ENCODE measurements around the gene CIITA. TPM values are rescaled to one million over a fixed set of nuclear protein-coding genes. Genes with fewer than 3 reads are reported as not detected.

Gene CIITA
- polyA plus RNA-seq, 1 donor, result 11.9 TPM

GRCh38 chr16:10851512-10851911 lies 25.5 kb upstream of the CIITA start:
- no CpG with 5 or more reads among the region's 3 CpGs for WGBS (ENCODE audit: insufficient coverage, low lambda C conversion rate)
- Histone ChIP-seq H3K36me3 (ENCODE audit: control insufficient read depth, insufficient read depth, low read length) (no peaks in the 10 kb centered on the region), H3K4me3 (ENCODE audit: low read length) (no peak overlapping the region), H3K27me3 (ENCODE audit: control insufficient read depth, insufficient read depth, low read length) (peaks cover 6% of the 10 kb centered on the region), H3K9me3 (ENCODE audit: control insufficient read depth, low read depth, low read length) (no peaks in the 10 kb centered on the region), H3K27ac (ENCODE audit: low read length) (no peak overlapping the region), H3K4me1 (ENCODE audit: control insufficient read depth, insufficient read depth, low read length) (no peaks in the 10 kb centered on the region)
- DNase-seq, result no peak

DNA sequence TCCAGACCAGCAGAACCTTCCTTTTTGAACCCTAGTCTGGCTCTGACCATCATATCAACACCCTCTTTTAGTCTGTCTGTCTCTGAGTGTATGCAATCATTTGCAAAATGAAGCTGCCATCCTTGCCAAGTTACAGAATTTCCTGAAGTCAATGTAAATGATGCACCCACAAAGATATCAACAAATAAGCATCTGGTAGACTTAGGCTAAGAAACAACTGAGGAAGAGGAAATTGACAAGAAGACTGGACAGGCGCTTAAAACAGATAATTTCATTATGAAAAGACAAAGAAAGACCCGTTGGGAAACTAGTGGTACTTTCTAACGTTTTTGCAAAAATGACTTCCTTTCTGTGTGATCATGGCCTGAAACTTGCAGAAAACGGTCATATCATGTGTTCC lies 24.7 kb upstream of the CIITA start:
- no peaks in the 10 kb centered on the region for H3K9me3 ChIP-seq (ENCODE audit: control insufficient read depth, low read depth, low read length)
- whole genome bisulfite sequencing (ENCODE audit: insufficient coverage, low lambda C conversion rate), result 86% methylated on average over 1 of the region's 4 CpGs
- H3K27ac ChIP-seq (ENCODE audit: low read length), result no peak overlapping the region
- H3K4me1 ChIP-seq (ENCODE audit: control insufficient read depth, insufficient read depth, low read length), result no peaks in the 10 kb centered on the region
- peaks cover 2% of the 10 kb centered on the region for H3K27me3 ChIP-seq (ENCODE audit: control insufficient read depth, insufficient read depth, low read length)
- H3K4me3 ChIP-seq (ENCODE audit: low read length), result no peak overlapping the region
- no peak for DNase-seq
- H3K36me3 ChIP-seq (ENCODE audit: control insufficient read depth, insufficient read depth, low read length), result no peaks in the 10 kb centered on the region

DNA sequence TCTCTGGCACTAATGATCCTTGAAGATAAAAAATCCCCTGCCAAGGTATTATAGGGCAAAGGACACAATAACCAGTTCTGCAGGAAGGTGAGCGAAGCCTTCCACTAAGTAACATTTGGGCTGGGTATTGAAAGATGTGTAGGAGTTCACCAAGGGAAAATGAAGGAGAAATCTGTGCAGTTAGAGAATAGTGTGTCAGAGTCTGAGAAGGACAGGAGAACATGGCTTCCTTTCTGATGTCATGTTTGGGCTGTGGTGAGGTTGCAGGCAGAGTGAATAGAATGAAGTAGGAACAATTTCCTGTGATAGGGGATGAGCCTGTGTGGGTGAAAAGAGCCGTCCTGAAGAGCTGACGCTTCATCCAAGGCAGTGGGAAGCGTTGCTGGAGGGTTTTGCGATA lies 24.1 kb upstream of the CIITA start:
- H3K4me1 ChIP-seq (ENCODE audit: control insufficient read depth, insufficient read depth, low read length), result no peaks in the 10 kb centered on the region
- H3K27me3 ChIP-seq (ENCODE audit: control insufficient read depth, insufficient read depth, low read length), result no peaks in the 10 kb centered on the region
- H3K36me3 ChIP-seq (ENCODE audit: control insufficient read depth, insufficient read depth, low read length), result no peaks in the 10 kb centered on the region
- no peaks in the 10 kb centered on the region for H3K9me3 ChIP-seq (ENCODE audit: control insufficient read depth, low read depth, low read length)
- no CpG with 5 or more reads among the region's 5 CpGs for WGBS (ENCODE audit: insufficient coverage, low lambda C conversion rate)
- H3K27ac ChIP-seq (ENCODE audit: low read length), result no peak overlapping the region
- no peak overlapping the region for H3K4me3 ChIP-seq (ENCODE audit: low read length)
- DNase-seq, result no peak

GRCh38 chr16:10856042-10856441 lies 21.0 kb upstream of the CIITA start:
- Histone ChIP-seq H3K36me3 (ENCODE audit: control insufficient read depth, insufficient read depth, low read length) (no peaks in the 10 kb centered on the region), H3K27me3 (ENCODE audit: control insufficient read depth, insufficient read depth, low read length) (no peaks in the 10 kb centered on the region)

DNA sequence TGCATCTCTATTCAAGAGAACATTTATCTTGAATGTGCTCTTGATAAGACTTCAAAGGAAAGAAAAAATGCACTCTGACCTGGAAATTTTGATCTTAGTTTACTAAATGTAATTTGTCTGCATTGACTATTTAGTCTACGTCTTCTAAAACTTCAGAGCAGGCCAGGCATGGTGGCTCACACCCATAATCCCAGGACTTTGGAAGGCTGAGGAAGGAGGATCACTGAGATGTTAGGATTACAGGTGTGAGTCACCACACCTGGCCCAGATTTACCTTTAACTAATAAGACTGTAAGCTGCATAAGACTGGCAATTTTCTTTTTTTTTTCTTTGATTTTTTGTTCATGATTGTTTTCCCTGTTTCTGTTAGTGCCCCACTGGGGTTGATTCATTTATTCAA lies 18.8 kb upstream of the CIITA start:
- H3K27ac ChIP-seq (ENCODE audit: low read length), result no peak overlapping the region
- no peaks in the 10 kb centered on the region for H3K4me1 ChIP-seq (ENCODE audit: control insufficient read depth, insufficient read depth, low read length)
- no peaks in the 10 kb centered on the region for H3K36me3 ChIP-seq (ENCODE audit: control insufficient read depth, insufficient read depth, low read length)
- no peaks in the 10 kb centered on the region for H3K27me3 ChIP-seq (ENCODE audit: control insufficient read depth, insufficient read depth, low read length)
- no peak overlapping the region for H3K4me3 ChIP-seq (ENCODE audit: low read length)
- no peak for DNase-seq
- 0% methylated on average over 1 of the region's 1 CpG for WGBS (ENCODE audit: insufficient coverage, low lambda C conversion rate)
- peaks cover 5% of the 10 kb centered on the region for H3K9me3 ChIP-seq (ENCODE audit: control insufficient read depth, low read depth, low read length)

More at GRCh38 chr16:10856042-10856441, 21.0 kb upstream of the CIITA start:
- H3K9me3 ChIP-seq (ENCODE audit: control insufficient read depth, low read depth, low read length), result peaks cover 5% of the 10 kb centered on the region
- no peak overlapping the region for H3K27ac ChIP-seq (ENCODE audit: low read length)
- no peak for DNase-seq
- no CpG with 5 or more reads among the region's 2 CpGs for WGBS (ENCODE audit: insufficient coverage, low lambda C conversion rate)
- no peaks in the 10 kb centered on the region for H3K4me1 ChIP-seq (ENCODE audit: control insufficient read depth, insufficient read depth, low read length)
- H3K4me3 ChIP-seq (ENCODE audit: low read length), result no peak overlapping the region

DNA sequence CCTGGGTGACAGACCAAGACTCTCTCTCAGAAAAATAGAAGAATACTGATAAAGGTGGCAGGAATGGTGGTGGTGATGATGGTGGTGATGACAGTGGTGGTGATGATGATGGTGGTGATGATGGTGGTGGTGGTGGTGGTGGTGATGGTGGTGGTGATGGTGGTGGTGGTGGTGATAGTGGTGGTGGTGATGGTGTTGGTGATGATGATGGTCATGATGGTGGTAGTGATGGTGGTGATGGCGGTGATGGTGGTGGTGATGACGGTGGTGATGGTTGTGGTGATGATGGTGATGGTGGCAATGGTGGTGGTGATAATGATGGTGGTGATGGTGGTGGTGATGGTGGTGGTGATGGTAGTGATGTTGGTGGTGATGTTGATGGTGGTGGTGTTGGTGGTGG lies 18.0 kb upstream of the CIITA start:
- no peaks in the 10 kb centered on the region for H3K36me3 ChIP-seq (ENCODE audit: control insufficient read depth, insufficient read depth, low read length)
- H3K4me1 ChIP-seq (ENCODE audit: control insufficient read depth, insufficient read depth, low read length), result no peaks in the 10 kb centered on the region
- no peak overlapping the region for H3K27ac ChIP-seq (ENCODE audit: low read length)
- 100% methylated on average over 2 of the region's 2 CpGs for WGBS (ENCODE audit: insufficient coverage, low lambda C conversion rate)
- peaks cover 5% of the 10 kb centered on the region for H3K9me3 ChIP-seq (ENCODE audit: control insufficient read depth, low read depth, low read length)
- no peak overlapping the region for H3K4me3 ChIP-seq (ENCODE audit: low read length)
- no peak for DNase-seq
- no peaks in the 10 kb centered on the region for H3K27me3 ChIP-seq (ENCODE audit: control insufficient read depth, insufficient read depth, low read length)

GRCh38 chr16:10859658-10860057 lies 17.3 kb upstream of the CIITA start:
- 94% methylated on average over 3 of the region's 6 CpGs for WGBS (ENCODE audit: insufficient coverage, low lambda C conversion rate)
- Histone ChIP-seq H3K27me3 (ENCODE audit: control insufficient read depth, insufficient read depth, low read length) (no peaks in the 10 kb centered on the region), H3K27ac (ENCODE audit: low read length) (no peak overlapping the region), H3K9me3 (ENCODE audit: control insufficient read depth, low read depth, low read length) (peaks cover 5% of the 10 kb centered on the region), H3K4me1 (ENCODE audit: control insufficient read depth, insufficient read depth, low read length) (no peaks in the 10 kb centered on the region), H3K4me3 (ENCODE audit: low read length) (no peak overlapping the region), H3K36me3 (ENCODE audit: control insufficient read depth, insufficient read depth, low read length) (no peaks in the 10 kb centered on the region)
- DNase-seq, result no peak

GRCh38 chr16:10862438-10862837 lies 14.6 kb upstream of the CIITA start:
- Histone ChIP-seq H3K4me1 (ENCODE audit: control insufficient read depth, insufficient read depth, low read length) (no peaks in the 10 kb centered on the region), H3K36me3 (ENCODE audit: control insufficient read depth, insufficient read depth, low read length) (no peaks in the 10 kb centered on the region), H3K9me3 (ENCODE audit: control insufficient read depth, low read depth, low read length) (peaks cover 5% of the 10 kb centered on the region), H3K27ac (ENCODE audit: low read length) (no peak overlapping the region), H3K27me3 (ENCODE audit: control insufficient read depth, insufficient read depth, low read length) (no peaks in the 10 kb centered on the region), H3K4me3 (ENCODE audit: low read length) (no peak overlapping the region)
- no CpG with 5 or more reads among the region's 2 CpGs for WGBS (ENCODE audit: insufficient coverage, low lambda C conversion rate)
- DNase-seq, result no peak

- Histone ChIP-seq H3K4me3 (ENCODE audit: low read length) (peak overlapping the region; percentile 10), H3K27ac (ENCODE audit: low read length) (no peak overlapping the region), H3K4me1 (ENCODE audit: control insufficient read depth, insufficient read depth, low read length) (no peaks in the 10 kb centered on the region), H3K9me3 (ENCODE audit: control insufficient read depth, low read depth, low read length) (no peaks in the 10 kb centered on the region), H3K27me3 (ENCODE audit: control insufficient read depth, insufficient read depth, low read length) (no peaks in the 10 kb centered on the region), H3K36me3 (ENCODE audit: control insufficient read depth, insufficient read depth, low read length) (no peaks in the 10 kb centered on the region)
- WGBS (ENCODE audit: insufficient coverage, low lambda C conversion rate), result 100% methylated on average over 2 of the region's 13 CpGs
- DNase-seq, result no peak
Observed at GRCh38 chr16:10865991-10866966, 10.7 kb upstream of the CIITA start.

GRCh38 chr16:10867199-10867598 lies 9.8 kb upstream of the CIITA start:
- H3K36me3 ChIP-seq (ENCODE audit: control insufficient read depth, insufficient read depth, low read length), result no peaks in the 10 kb centered on the region
- peak overlapping the region; percentile 10 for H3K4me3 ChIP-seq (ENCODE audit: low read length)
- H3K27ac ChIP-seq (ENCODE audit: low read length), result no peak overlapping the region
- WGBS (ENCODE audit: insufficient coverage, low lambda C conversion rate), result 90% methylated on average over 3 of the region's 6 CpGs
- no peaks in the 10 kb centered on the region for H3K27me3 ChIP-seq (ENCODE audit: control insufficient read depth, insufficient read depth, low read length)
- H3K9me3 ChIP-seq (ENCODE audit: control insufficient read depth, low read depth, low read length), result no peaks in the 10 kb centered on the region
- DNase-seq, result no peak
- H3K4me1 ChIP-seq (ENCODE audit: control insufficient read depth, insufficient read depth, low read length), result no peaks in the 10 kb centered on the region
